GM21786 (cell line): Measurements from ENCODE around the gene IGSF21.

Experiments
- ATAC-seq: cut with Tn5 transposase; IDR thresholded peaks from one replicate; pipeline ENCODE4 v1.9.1; 2021; ENCODE audit not compliant: unreplicated experiment

Gene IGSF21

DNA sequence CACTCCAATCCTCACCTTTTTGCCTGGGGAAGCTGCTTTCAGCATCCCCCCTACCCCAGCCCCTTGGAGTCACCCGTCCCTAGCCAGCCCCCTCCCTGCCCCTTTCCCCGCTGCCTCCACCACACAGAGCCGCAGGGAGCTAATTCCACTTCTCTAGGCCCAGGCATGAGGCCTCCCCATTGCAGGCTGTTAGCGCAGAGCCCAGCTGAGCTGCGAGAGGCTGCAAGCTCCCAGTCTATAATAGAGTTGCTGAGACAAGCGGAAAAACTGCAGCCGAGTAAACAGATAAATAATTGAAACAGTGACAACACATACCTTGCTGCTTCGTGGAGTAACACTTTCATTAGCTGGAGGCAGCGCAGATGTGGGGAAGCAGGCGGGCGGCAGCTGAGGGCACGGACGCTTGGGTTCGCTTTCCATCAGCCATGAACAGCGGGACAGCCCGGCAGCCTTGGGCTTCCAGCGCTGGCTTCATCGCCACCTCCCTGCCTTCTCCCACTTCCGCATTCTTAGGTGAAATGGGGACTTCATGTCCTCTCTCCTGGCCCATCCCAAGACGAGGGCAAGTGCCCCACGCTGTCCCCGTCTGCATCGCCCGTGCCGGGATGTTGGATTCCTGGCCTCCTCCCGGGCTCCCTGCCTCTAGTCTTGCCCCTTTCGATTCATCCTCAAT lies 183.3 kb downstream of the IGSF21 start:
- ATAC-seq = no peak

DNA sequence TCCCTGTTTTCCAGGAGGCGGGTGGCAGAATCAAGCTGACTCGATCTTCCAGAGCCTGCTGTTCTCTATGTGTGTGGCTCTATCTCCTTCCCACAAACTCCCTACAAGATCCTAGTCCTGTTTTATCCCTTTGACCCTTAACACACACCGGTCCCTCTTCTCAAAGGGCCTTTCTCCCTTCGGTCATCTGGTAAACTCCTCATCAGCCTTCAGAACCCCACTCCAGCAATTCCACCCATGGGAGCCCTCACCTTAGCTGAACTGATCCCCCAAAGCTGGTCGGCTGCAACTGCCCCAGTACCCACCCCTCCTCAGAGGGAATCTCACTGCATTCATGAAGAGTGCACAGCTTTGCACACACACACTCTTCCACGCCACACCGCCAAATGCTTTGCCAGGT lies 184.9 kb downstream of the IGSF21 start:
- ATAC-seq = no peak

DNA sequence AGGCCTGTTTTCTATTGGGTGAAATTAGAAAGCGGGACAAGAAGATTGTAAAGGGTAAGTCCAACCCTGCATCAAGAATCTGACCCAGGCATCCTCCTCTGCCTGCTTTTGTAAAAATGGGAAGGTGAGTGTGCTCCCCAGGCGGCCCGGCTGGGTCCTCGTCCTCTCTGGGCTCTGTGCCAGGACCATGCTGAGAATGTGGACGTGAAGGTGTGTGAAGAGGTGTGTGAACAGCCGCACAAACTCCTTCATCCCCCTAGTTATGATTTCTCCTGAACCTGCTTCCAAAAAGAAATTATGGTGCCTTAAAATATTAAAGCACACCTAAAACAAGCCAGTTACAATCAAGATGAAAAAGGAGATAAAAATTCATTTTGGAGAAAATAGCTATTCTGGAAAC lies 185.7 kb downstream of the IGSF21 start:
- ATAC-seq = no peak

DNA sequence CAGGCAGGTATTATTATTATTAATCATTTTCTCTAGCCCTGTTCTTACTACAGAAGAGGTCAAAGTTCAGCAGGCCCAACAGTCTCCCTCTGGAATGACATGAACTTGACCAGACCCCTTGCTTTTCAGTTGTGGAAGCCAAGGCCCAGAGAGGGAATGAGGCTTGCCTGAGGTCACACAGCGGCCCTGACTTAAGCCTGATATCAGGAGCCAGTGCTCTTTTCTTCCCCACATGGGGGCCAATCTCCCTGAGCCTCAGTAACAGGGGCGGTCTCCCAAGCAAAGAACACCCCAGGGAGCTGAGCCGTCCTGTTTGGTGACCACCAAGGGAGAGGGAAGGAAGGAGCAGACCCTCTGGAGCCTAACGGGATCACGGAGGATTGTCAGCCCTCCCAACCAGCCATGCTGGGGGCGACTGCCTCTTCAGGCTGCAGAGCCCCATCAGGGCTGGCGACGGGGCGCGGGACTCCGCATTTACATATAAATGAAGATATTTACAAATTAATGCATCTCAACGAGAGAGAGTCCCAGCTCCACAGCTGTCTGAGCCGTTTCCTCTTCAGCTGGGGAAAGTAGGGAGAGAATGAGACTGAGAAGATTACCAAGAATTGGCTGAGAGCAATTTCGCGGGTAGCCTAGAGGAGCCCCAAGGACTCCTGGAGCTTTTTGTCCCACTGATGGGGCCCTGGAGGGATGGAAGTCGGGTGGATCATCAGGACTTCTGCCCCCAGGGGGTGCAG lies 187.0 kb downstream of the IGSF21 start:
- ATAC-seq = no peak

DNA sequence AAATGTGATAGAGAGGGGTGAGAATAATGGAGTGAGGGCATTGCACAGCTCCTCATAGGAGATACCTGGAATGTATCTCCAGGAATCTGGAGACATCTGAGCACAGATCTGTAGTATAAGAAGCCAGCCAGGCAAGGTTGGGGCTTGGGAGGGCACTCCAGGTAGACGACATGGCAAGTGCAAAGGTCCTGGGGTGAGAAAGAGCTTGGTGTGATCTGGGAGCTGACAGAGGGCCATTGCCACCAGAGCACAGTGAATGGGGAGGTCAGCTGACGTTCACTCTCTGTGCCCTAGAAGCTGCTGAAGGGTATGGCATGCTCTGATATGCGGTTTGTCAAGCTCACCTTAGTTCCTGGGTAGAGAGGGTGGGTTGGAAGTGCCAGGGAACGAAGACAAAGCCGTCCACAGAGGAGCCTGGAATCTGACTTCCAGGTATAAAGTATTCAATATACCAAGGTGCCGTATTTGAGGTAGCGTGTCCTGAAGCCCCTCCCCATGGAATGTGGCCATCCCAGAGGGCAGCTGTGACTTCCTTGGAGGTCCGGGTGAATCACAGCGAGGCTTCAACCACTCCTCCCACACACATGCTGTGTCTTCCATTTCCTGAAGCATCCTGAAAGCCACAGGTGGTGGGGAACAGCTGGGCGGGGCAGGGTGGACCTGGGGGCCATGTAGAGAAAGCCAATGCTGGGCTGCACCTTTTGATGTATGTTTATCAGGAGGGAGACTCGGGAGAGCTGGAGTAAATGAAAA lies 190.5 kb downstream of the IGSF21 start:
- no peak for ATAC-seq

DNA sequence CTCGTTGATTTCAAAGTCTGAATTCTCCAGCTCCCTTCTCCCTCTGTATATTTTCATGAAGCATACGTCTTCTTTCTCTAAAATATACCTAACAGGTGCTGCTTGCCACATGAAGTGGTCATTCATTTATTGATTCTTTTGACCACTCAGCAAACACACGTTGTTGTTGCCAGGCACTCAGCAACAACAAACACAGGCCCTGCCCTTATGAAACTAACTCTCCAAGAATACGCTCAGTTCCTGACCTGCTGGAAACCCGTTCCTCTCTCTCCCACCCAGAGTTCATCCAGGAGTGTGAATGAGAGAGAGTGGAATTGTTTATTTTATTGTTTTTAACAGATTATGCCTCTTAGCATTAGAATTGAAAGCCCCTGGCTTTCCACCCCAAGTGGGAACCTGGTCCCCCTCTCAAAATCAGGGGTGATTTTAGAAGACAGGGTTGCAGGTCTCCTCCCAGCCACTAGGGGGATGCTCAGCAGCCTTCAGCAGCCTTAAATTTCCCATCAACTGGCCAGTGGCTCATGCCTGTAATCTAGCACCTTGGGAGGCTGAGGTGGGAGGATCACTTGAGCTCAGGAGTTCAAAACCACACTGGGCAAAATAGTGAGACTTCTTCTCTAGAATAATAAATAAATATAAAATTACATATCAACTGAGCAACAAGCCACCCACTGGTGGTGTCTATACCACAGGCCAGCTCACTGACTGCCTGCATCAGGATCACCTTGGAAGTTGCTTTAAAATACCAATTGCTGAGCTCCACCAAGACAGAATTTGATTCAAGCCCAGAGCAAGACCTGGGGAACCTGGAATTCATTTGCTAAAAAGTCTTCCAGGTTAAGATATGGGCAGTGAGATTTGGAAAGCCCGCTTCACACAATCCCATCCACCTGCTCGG lies 192.1 kb downstream of the IGSF21 start:
- no peak for ATAC-seq

DNA sequence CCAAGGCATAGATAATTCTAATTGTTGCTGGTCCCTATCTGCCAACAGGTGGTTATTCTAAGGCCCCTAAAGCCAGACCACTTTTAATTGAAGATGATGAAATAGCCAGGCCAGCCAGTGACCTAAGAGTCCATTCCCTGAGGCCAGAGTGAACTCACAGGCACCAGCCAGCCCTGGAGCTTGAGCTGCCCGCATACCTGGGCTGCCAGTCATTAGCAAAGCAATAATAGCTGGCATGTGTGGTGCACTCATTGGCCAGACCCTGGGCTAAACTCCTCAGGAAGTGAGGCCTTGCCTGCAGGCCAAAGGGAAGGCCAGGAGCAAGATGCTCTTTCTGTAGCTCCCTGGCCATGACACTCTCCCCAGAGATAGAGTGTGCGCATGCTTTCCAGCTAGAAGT lies 192.8 kb downstream of the IGSF21 start:
- ATAC-seq = no peak

DNA sequence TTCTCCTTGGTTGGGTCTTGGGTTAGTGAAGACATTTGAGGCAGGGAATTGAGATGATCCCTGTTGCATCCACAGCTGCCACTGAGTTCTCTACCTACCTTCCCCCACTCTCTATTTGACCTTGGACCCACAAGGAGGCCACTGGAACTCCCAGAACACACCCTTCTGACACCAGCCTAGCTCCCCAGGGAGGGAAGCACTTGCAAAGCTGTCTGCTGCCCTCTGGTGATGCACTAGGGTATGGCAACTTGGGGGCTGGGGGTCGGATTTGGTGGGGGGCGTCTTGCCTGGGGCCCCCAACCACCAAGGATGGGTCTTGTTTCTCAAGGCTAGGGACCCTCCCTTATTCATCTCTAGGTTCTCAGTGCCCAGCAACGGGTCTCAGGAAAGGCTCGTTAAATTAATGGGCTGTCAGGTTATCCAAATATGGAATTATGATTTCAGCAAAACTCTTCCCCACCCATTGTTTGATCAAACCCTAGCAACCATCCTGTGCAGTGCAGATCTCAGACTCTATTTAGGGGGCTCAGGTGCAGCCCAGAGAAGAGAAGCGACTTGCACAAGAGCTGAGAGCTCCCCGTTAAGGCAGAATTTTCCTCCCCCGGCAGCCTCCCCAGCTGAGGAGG lies 195.3 kb downstream of the IGSF21 start:
- no peak for ATAC-seq

DNA sequence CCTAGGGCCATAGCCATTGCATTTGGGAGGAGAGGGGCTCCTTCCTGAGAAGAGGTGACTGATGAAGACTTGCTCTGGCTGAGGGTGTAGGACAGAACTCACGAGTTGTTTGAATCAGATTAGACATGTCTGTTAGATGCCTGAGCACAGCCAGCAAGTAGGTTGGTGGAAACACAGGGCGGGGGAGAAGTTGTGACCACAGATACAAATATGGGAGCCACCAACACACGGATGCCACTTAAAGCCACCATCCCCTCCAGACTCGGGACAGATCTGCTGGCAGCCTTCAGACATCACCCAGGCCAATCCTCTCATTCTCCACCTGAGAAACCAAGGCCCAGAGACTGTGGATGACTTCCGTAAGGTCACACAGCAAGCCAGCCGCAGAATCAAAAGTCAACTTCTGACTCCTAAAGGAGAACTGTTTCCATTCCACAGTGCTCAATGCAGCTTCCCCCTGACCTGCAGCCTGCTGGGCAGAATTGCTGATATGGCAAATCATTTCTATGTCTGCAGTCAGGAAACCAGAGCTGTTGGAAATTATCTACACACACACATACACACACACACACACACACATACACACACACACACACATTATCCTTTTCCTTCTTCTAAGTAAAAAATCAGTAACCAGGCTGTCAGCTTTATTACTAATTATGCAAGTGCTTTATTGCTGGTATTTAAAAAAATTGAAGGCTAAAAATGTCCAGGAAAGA lies 196.7 kb downstream of the IGSF21 start:
- ATAC-seq = no peak

DNA sequence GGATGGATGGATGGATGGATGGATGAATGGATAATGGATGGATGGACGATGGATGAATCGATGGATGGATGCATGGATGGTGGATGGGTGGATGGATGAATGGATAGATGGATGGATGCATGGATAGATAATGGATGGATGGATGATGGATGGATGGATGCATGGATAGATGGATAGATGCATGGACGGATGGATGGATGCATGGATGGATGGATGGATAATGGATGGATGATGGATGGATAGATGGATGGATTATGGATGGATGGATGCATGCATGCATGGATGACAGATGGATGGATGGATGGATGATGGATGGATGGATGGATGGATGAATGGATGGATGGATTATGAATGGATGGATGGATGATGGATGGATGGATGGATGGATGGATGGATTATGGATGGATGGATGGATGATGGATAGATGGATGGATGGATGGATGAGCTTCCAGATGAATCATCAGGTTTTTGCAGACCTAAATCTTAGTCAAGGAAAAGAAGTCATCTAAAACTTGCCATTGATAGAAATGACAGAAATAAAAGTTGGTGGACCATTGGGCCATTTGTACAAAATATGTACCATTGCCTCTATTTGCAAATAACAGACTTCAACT lies 197.7 kb downstream of the IGSF21 start:
- no peak for ATAC-seq

DNA sequence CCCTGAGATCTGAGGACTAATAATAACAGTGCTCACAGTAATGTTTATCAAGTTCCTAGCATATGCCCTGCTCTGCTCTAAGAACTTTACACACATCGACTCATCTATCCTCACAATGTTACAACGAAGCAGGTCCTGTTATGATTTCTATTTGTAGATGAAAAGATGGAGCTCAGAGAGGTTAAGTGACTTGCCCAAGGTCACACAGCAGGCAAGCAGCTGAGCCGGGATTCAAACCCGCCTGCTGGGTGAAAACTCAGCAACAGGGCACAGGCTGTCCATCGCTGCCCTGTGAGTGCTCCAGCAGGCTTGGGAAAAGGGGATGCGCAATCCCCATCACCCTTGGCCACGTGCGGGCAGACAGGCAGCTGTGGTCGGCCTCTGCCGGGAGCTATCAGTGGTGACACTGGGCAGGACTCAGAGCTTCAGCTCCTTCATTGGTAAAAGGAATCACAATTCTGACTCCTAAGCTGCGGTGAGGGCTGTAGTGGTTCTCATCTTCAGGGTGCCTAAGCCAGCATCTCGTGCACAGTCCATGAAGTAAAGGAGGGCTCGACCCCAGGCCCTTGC lies 199.8 kb downstream of the IGSF21 start:
- ATAC-seq = no peak

DNA sequence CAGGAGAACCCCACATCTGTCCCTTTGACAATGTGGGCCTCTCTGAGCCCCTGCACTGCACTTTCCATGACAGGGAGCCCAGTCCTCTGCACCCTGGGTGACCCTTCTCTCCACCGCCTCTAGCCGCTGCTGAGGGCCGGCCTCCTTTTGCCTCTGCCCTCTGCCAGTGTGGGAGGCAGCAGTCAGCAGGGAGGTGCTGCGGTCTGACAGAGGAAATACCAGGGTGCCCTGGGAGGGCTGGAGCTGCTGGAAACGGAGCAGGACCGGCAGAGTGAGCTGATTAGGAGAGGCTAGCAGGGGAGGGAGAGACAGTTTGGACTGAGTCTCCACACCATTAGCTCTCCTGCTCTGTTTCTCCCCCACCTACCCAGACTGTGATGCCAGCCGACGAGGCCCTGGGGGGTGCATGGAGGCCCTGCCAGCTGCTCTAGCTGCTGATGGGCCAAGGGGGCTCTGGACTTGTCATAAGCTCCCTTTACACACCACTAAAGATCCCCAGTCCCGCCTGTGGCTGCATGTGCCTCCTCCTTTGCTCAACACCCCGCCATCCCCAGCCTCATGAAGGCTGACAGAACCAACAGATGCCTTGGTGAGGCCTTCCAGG lies 202.1 kb downstream of the IGSF21 start:
- no peak for ATAC-seq

DNA sequence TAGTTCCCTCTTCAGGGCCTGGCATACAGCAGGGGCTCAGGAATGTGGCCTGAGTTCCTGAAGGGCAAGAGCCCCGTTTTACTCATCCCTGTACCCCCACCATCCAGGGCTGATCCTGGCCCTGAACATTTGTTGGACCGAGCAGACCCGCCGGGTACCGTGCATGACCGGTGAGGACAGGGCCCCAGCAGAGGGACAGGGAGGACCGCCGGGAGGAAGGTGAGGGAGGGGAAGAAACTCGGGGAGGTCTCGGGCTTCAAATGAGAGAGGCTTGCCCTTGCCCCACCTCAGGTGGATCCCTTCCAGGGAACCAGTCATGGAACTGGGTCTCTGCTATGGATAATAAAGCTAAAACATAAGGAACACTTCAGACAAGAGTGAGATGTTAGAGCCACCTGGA lies 205.4 kb downstream of the IGSF21 start:
- no peak for ATAC-seq

DNA sequence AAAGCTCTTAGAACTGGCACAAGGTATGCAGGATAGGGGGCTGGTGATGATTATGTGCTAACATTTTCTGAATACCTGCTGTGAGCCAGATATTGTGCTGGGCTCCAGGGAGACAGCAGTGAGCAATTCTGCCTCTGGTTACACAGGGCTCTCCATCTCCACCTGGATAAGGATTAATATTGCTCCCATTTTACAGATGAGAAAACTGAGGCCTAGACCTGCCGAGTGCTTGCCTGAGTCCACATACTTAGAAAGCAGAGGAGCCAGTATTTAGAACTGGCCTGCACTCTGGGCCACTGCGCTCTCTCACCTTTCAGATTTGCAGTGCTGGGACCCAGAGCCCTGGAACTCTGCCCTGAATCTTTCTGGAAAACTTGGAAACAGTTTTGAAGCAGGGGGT lies 205.9 kb downstream of the IGSF21 start:
- no peak for ATAC-seq

DNA sequence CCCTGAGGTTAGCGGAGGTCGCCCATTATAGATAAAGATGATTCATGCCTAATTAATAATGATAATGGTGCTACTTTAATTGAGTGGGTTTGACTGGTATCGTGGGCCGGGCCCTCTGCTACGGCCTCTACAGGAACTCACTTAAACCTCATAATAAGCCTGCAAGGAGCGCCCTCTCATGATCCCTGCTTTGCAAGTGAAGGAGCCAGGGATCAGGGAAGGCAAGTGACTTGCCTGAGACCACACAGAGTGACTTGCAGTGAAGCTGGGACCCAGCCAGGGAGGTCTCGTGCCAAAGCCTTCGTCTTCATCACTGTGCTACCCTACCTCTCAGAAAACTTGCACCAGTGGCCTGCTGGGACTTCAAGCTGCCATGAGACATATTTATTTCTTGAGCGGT lies 206.8 kb downstream of the IGSF21 start:
- ATAC-seq = no peak

DNA sequence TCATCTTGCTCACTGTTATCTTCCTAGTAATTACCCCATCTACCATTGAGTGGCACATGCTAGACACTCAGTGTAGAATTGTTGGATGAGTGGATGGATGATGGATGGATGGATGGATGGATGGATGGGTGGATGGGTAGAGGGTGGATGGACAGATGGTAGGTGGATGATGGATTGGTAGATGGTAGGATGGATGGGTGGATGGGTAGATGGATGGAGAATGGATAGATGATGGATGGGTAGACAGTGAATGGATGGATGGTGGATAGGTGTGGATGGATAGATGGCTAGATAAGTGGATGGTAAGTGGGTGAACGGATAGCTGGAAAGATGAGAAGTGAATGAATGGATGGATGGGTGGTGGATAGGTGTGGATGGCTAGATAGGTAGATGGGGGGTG lies 207.9 kb downstream of the IGSF21 start:
- no peak for ATAC-seq

DNA sequence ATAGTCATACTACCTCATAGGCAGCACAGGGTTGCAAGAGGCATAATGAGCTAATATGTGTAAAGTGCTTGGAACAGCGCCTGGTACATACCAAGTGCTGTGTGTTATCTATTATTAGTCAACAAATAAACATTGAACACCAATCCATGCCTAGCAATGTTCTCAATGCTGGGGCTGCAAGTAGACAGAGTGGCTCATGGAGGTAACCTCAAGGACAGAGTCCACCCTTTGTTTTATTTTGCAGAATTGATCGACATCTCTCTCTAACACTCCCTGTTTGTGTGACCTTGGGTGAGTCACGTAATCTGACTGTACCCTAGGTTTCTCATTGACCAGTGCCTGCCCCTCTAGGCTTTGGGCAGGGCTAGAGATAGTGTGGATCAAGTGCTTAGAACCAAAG lies 209.2 kb downstream of the IGSF21 start:
- no peak for ATAC-seq

DNA sequence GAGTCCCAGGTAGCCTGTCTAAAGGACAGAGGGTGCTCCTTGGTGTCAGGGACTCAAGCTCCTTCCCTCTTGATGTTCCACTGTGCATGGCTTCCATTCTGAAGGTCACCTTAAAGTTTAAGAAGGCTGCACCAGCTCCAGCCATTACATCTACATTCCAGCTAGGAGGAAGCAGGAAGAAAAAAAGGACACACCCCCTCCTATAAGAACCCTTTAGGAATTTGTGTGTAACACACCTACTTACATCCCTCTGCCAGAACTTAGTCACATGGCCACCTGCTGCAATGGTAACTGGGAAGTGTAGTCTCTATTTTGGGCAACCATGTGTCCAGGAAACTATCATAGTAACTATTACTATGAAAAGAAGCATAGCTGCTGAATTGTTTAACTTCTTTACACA lies 211.5 kb downstream of the IGSF21 start:
- no peak for ATAC-seq

DNA sequence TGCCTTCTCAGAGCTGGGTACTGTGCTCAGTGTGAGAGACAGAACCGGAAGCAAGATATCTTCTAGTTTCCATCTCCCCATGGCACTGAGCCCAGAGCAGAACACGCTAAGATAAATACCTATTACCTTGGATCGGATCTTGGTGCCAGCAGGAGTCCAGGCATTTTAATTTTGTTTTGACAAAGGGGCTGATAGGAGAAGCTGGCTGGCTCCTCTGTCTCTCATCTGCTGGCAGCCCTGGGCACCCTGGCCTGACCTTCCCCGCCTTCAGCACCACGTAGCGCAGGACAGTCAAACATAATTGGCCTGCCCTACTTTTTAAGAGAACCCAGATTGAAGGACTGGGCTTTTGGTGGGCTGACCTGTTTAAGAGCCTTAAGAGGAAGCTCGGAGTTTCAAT lies 212.5 kb downstream of the IGSF21 start:
- ATAC-seq = no peak
